GM12875 (cell line): Measurements from ENCODE around the gene XPNPEP1.

ENCODE experiments used
- H3K4me3 ChIP-seq: one replicate; pipeline ENCODE4 v1.5.1; 2011; ENCODE audit warnings: low read depth, low read length, control low read depth
- CTCF ChIP-seq: IDR thresholded peaks from 2 replicates; pipeline ENCODE4 v1.5.1; 2011; ENCODE audit warnings: low read depth, mild to moderate bottlenecking, control low read depth, inconsistent platforms, low read length, moderate library complexity, borderline replicate concordance; ENCODE audit not compliant: insufficient read depth

XPNPEP1 gene

GRCh38 chr10:109886781-109887140 is 36.5 kb downstream of the XPNPEP1 start:
- no peak overlapping the region for H3K4me3 ChIP-seq
- TF ChIP-seq CTCF: no peak

GRCh38 chr10:109886037-109886780 is 37.1 kb downstream of the XPNPEP1 start:
- no peak for TF ChIP-seq CTCF
- no peak overlapping the region for H3K4me3 ChIP-seq

- H3K4me3 ChIP-seq: no peak overlapping the region
- peak; percentile 89 for TF ChIP-seq CTCF
Observed at GRCh38 chr10:109883859-109884771, 39.2 kb downstream of the XPNPEP1 start.

- H3K4me3 ChIP-seq: no peak overlapping the region
- no peak for TF ChIP-seq CTCF
Observed at GRCh38 chr10:109882251-109883057, 40.9 kb downstream of the XPNPEP1 start.

- no peak for TF ChIP-seq CTCF
- no peak overlapping the region for H3K4me3 ChIP-seq
Observed at GRCh38 chr10:109881769-109882057, 41.6 kb downstream of the XPNPEP1 start.

- no peak overlapping the region for H3K4me3 ChIP-seq
- no peak for TF ChIP-seq CTCF
Observed at GRCh38 chr10:109880886-109881768, 42.2 kb downstream of the XPNPEP1 start.
